HL-60 (cell line): ENCODE results near the gene PRODH.
"Not testable (repeated sequence)": the region's sequence is repeated elsewhere in the genome, so short reads cannot be mapped to it uniquely, and the experiment has no call there.

Source experiments
- DNase-seq, 2 experiments: peaks; one replicate each; pipeline ENCODE4 v3.0.0-alpha.2; 2010 to 2020; ENCODE audit warnings: low read depth in 1 of 2, low spot score in 1 of 2
- H3K27ac ChIP-seq: fragments of 250-450 bp; sonication (Bioruptor Pico); replicated peaks from 2 replicates; pipeline ENCODE4 v1.5.1; 2020; ENCODE audit warnings: mild to moderate bottlenecking, moderate library complexity
- H3K27me3 ChIP-seq: fragments of 250-450 bp; sonication (Bioruptor Pico); 2 replicates; pipeline ENCODE4 v1.5.1; 2021; ENCODE audit warnings: mild to moderate bottlenecking, moderate library complexity; ENCODE audit not compliant: insufficient read depth, poor library complexity, severe bottlenecking
- H3K4me3 ChIP-seq: replicated peaks from 2 replicates; pipeline ENCODE4 v1.5.1; 2011; ENCODE audit warnings: mild to moderate bottlenecking, control low read depth, low read length; ENCODE audit not compliant: insufficient read depth
- CTCF ChIP-seq: IDR thresholded peaks from one replicate; pipeline ENCODE4 v1.5.1; 2011; ENCODE audit warnings: low read length, control low read depth, inconsistent platforms; ENCODE audit not compliant: insufficient read depth
- GABPA ChIP-seq: IDR thresholded peaks from 2 replicates; pipeline ENCODE4 v1.6.1; 2012; ENCODE audit warnings: low read depth
- POLR2AphosphoS5 ChIP-seq: IDR thresholded peaks from 2 replicates; pipeline ENCODE4 v1.6.1; 2012; ENCODE audit warnings: low read depth
- REST ChIP-seq: IDR thresholded peaks from 2 replicates; pipeline ENCODE4 v1.6.1; 2012; ENCODE audit warnings: low read depth; ENCODE audit not compliant: insufficient replicate concordance
- SPI1 ChIP-seq: IDR thresholded peaks from 2 replicates; pipeline ENCODE4 v1.6.1; 2012; ENCODE audit warnings: low read depth, mild to moderate bottlenecking, borderline replicate concordance

The PRODH gene

GRCh38 chr22:18888115-18888514, 48.0 kb downstream of the PRODH start:
- no peaks in the 10 kb centered on the region for H3K27me3 ChIP-seq
- TF ChIP-seq GABPA (no peak), REST (no peak), SPI1 (no peak), POLR2AphosphoS5 (no peak), CTCF (no peak)
- no peak overlapping the region for H3K27ac ChIP-seq
- DNase-seq = no peak
- H3K4me3 ChIP-seq = no peak overlapping the region

GRCh38 chr22:18884465-18884864, 51.6 kb downstream of the PRODH start:
- not testable (repeated sequence) for H3K27me3 ChIP-seq, H3K4me3 ChIP-seq, DNase-seq, H3K27ac ChIP-seq

GRCh38 chr22:18881260-18881659, 54.8 kb downstream of the PRODH start:
- DNase-seq, H3K27ac ChIP-seq, H3K4me3 ChIP-seq, H3K27me3 ChIP-seq: not testable (repeated sequence)
